Nephron (organoid): ENCODE results near the gene WBP4.
"Not testable (repeated sequence)": the region's sequence is repeated elsewhere in the genome, so short reads cannot be mapped to it uniquely, and the experiment has no call there.

Experiments used
- H3K27ac Mint-ChIP-seq, 3 experiments: 2 replicates each; pipeline ENCODE4 v1.8.0; 2020; ENCODE audit warnings: mixed read lengths in 3 of 3, mild to moderate bottlenecking in 2 of 3, moderate library complexity in 1 of 3
- H3K27me3 Mint-ChIP-seq: 2 replicates; pipeline ENCODE4 v1.8.0; 2021; ENCODE audit warnings: low read depth, mild to moderate bottlenecking, moderate library complexity, mixed read lengths
- H3K36me3 Mint-ChIP-seq: 2 replicates; pipeline ENCODE4 v1.8.0; 2020; ENCODE audit warnings: low read depth, mixed read lengths
- H3K4me1 Mint-ChIP-seq: 2 replicates; pipeline ENCODE4 v1.8.0; 2020; ENCODE audit warnings: mixed read lengths
- H3K4me3 Mint-ChIP-seq, 3 experiments: 2 replicates each; pipeline ENCODE4 v1.8.0; 2020; ENCODE audit warnings: mild to moderate bottlenecking in 3 of 3, mixed read lengths in 3 of 3, moderate library complexity in 2 of 3
- H3K9me3 Mint-ChIP-seq: 2 replicates; pipeline ENCODE4 v1.8.0; 2020; ENCODE audit warnings: mixed read lengths
- CTCF ChIP-seq, 3 experiments: fragments of 200-600 bp; sonication (generic); IDR thresholded peaks; one replicate each; pipeline ENCODE4 v1.5.0; 2021; ENCODE audit warnings: antibody characterized with exemption in 3 of 3; ENCODE audit not compliant: unreplicated experiment in 3 of 3

The WBP4 gene

GRCh38 chr13:41079725-41080124 lies 18.4 kb downstream of the WBP4 start:
- no peak overlapping the region for H3K4me3 Mint-ChIP-seq

GRCh38 chr13:41085961-41086585 lies 24.8 kb downstream of the WBP4 start:
- no peaks in the 10 kb centered on the region for H3K4me1 Mint-ChIP-seq
- H3K9me3 Mint-ChIP-seq, result no peaks in the 10 kb centered on the region
- TF ChIP-seq CTCF (IDR thresholded peaks at IDR 0.05; ENCODE audit: unreplicated experiment in 3 of 3), result no peak
- H3K4me3 Mint-ChIP-seq, result no peak overlapping the region
- H3K36me3 Mint-ChIP-seq, result peaks cover 24% of the 10 kb centered on the region
- H3K27ac Mint-ChIP-seq, result no peak overlapping the region
- no peaks in the 10 kb centered on the region for H3K27me3 Mint-ChIP-seq

More at GRCh38 chr13:41079725-41080124, 18.4 kb downstream of the WBP4 start:
- Mint-ChIP-seq H3K27me3 (no peaks in the 10 kb centered on the region), H3K4me1 (no peaks in the 10 kb centered on the region), H3K27ac (no peak overlapping the region), H3K9me3 (no peaks in the 10 kb centered on the region), H3K36me3 (peaks cover 71% of the 10 kb centered on the region)
- TF ChIP-seq CTCF (IDR thresholded peaks at IDR 0.05; ENCODE audit: unreplicated experiment in 3 of 3), result no peak

- not testable (repeated sequence) for H3K4me1 Mint-ChIP-seq, H3K4me3 Mint-ChIP-seq, H3K27ac Mint-ChIP-seq, H3K27me3 Mint-ChIP-seq, H3K36me3 Mint-ChIP-seq, H3K9me3 Mint-ChIP-seq
Measured at GRCh38 chr13:41095681-41096080, 34.4 kb downstream of the WBP4 start.

- no peaks in the 10 kb centered on the region for H3K9me3 Mint-ChIP-seq
- no peaks in the 10 kb centered on the region for H3K36me3 Mint-ChIP-seq
- H3K27me3 Mint-ChIP-seq, result no peaks in the 10 kb centered on the region
- H3K4me3 Mint-ChIP-seq, result no peak overlapping the region
- peaks cover 5% of the 10 kb centered on the region for H3K4me1 Mint-ChIP-seq
- no peak overlapping the region for H3K27ac Mint-ChIP-seq
- no peak for TF ChIP-seq CTCF (IDR thresholded peaks at IDR 0.05; ENCODE audit: unreplicated experiment in 3 of 3)
Measured at GRCh38 chr13:41098761-41099160, 37.5 kb downstream of the WBP4 start.

- no peaks in the 10 kb centered on the region for H3K27me3 Mint-ChIP-seq
- H3K27ac Mint-ChIP-seq, result no peak overlapping the region
- no peaks in the 10 kb centered on the region for H3K36me3 Mint-ChIP-seq
- H3K4me1 Mint-ChIP-seq, result peaks cover 5% of the 10 kb centered on the region
- H3K9me3 Mint-ChIP-seq, result no peaks in the 10 kb centered on the region
- no peak overlapping the region for H3K4me3 Mint-ChIP-seq
- TF ChIP-seq CTCF (IDR thresholded peaks at IDR 0.05; ENCODE audit: unreplicated experiment in 3 of 3), result no peak
Measured at GRCh38 chr13:41099986-41100385, 38.7 kb downstream of the WBP4 start.

GRCh38 chr13:41107104-41107571 lies 45.8 kb downstream of the WBP4 start:
- peaks cover 2% of the 10 kb centered on the region for H3K4me1 Mint-ChIP-seq
- H3K9me3 Mint-ChIP-seq, result no peaks in the 10 kb centered on the region
- no peaks in the 10 kb centered on the region for H3K27me3 Mint-ChIP-seq
- H3K4me3 Mint-ChIP-seq, result no peak overlapping the region
- TF ChIP-seq CTCF (IDR thresholded peaks at IDR 0.05; ENCODE audit: unreplicated experiment in 3 of 3), result no peak
- H3K36me3 Mint-ChIP-seq, result no peaks in the 10 kb centered on the region
- no peak overlapping the region for H3K27ac Mint-ChIP-seq
